HTR-8/SVneo (cell line): Measurements from ENCODE around the gene TASOR.
"Not testable (repeated sequence)": the region's sequence is repeated elsewhere in the genome, so short reads cannot be mapped to it uniquely, and the experiment has no call there.

ENCODE experiments used
- DNase-seq: peaks from one replicate; pipeline ENCODE4 v3.0.0; 2011; ENCODE audit warnings: low spot score, mixed read lengths; ENCODE audit not compliant: insufficient read length
- FAIRE-seq: peaks from 2 replicates; lab custom pipeline; 2011; peaks lifted over from hg19 to GRCh38; lab: Jason Lieb, UNC

The TASOR gene, protein sequence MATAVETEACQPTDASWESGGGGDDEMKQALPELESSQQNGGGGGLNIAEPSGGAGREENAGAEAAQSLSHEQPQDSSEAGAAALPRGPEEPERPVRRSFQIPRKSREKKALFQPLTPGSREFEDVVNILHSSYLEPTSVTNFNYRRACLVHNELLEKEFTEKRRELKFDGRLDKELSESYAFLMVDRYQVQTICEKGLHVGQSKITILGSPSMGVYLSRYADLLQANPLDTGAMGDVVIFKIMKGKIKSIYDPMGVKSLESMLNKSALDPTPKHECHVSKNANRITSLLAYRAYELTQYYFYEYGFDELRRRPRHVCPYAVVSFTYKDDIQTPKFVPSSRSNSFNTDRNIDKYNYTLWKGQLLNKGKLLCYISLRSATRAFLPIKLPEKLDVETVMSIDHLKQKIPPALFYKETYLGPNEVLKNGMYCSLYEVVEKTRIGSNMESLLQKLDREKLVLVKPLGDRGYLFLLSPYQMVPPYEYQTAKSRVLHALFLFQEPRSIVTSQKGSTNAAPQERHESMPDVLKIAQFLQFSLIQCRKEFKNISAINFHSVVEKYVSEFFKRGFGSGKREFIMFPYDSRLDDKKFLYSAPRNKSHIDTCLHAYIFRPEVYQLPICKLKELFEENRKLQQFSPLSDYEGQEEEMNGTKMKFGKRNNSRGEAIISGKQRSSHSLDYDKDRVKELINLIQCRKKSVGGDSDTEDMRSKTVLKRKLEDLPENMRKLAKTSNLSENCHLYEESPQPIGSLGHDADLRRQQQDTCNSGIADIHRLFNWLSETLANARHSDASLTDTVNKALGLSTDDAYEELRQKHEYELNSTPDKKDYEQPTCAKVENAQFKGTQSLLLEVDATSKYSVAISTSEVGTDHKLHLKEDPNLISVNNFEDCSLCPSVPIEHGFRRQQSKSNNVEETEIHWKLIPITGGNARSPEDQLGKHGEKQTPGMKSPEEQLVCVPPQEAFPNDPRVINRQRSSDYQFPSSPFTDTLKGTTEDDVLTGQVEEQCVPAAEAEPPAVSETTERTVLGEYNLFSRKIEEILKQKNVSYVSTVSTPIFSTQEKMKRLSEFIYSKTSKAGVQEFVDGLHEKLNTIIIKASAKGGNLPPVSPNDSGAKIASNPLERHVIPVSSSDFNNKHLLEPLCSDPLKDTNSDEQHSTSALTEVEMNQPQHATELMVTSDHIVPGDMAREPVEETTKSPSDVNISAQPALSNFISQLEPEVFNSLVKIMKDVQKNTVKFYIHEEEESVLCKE (N-terminal part only)

DNA sequence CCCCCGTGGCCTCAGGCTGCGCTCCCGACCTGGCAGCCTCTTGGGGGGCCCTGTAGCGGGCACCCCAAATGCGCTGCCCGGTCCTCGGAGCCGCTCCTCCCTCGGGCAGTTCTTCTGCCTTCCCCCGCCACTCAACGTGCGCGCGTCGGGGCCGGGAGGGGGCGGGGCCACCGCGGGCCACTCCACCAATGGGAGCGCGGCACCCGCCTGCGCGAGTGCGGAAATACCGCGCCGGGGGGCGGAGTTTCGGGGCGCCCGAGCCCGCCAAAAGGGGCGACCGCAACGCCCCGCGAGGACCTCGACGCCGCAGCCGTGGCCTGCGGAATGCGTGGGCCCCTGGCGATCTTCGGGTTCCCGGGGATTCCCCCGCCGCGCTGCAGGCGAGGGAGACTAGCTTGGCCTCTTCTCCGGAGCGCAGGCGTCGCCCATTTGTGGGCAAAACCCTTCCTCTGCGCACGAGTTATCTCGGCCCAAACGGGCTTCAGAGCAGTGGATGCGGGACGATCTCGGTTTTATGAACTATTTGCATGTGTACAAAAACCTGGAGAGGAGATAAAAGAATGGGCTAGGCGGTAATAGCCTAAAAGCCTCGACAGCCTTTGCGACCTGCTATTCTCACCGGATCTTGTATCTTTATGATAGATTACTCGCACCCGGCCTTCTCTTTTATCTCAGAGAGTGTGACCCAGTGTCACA is at the start of gene TASOR:
TASOR (minus strand) TSS at position 144 of the 696 bp plus-strand sequence. CDS start 259 bp downstream, outside the sequence.
- DNase-seq (peak; percentile 78), FAIRE-seq (no peak)

DNA sequence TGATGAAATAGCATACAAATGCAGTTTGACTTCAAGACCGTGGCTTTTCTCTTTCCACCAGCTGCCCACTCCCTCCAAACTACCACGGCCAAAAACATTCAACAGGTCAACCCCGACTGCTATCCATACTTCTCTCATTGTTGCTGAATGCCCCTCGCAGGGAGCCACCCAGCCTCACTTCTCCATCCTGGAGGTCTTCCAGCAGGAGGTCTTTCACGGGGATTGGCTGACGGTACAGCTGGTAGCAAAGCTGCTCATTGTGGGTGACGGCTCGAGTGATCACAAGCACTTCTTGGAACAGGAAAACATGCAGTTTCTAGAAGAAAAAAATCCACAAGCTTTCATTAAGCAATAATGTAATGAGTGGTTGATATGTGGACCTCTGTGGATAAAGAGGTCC is 49.0 kb upstream of the TASOR start:
- no peak for FAIRE-seq

DNA sequence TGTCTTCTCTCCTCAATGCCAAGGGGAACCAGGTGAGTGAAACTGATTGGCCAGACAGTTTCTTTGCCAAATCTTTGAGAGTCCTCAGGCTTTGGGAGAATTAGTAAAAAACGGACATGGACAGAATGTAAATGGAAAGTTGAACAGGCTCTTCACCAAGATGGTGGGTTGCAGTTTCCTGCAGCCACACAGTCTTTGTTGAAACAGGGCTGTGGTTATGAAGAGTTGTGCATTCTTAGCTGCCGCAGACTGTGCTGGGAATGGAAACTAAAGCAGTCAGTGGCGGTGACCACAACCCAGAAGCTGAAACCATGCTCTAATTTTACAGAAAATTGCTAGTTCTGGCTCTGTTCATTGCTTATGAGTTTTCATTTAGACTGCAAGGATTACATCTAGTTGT is 42.1 kb upstream of the TASOR start:
- FAIRE-seq (no peak), DNase-seq (no peak)

More for the DNA sequence above, 49.0 kb upstream of the TASOR start:
- no peak for DNase-seq

DNA sequence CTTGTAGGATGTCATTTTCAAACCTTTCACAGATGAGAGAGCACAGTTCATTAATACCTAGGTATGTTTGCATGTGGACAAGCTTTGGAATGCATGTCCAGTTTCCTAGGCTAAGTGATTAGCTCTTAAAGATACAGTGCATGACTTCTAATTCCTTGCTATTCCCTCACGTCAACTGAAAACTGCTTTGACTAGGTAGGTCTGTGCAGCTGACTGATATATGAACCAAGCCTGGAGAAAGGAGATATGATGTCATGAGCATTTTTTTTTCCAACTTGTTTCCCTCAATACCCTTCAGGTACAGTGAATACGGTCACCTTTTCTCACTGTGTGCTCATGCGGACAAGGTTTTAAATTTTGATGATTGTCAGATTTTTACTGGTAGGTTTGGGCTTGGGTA is 41.6 kb upstream of the TASOR start:
- DNase-seq (no peak), FAIRE-seq (no peak)

DNA sequence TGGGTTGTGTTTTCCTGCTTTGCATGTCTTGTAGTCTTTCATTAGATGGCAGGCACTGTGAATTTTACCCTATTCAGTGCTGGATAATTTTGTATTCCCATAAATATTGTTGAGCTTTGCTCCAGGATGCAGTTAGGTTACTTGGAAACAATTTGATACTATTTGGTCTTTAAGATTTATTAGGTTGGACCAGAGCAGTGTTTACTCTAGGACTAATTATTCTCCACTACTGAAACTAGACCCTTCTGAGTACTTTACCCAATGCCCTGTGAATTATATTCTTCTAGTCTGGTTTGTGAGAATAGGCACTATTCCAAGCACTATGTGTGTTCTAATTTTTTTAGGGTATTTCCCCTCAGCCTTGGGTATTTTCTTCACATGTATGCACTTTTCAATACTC is 37.8 kb upstream of the TASOR start:
- DNase-seq (no peak), FAIRE-seq (no peak)

DNA sequence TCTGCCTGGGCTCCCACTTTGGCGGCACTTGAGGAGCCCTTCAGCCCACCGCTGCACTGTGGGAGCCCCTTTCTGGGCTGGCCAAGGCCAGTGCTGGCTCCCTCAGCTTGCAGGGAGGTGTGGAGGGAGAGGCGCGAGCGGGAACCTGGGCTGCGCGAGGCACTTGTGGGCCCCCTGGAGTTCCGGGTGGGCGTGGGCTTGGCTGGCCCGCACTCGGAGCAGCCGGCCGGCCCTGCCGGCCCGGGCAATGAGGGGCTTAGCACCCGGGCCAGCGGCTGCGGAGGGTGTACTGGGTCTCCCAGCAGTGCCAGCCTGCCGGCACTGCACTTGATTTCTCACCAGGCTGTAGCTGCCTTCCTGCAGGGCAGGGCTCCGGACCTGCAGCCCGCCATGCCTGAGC is 35.7 kb upstream of the TASOR start:
- not testable (repeated sequence) for FAIRE-seq, DNase-seq

DNA sequence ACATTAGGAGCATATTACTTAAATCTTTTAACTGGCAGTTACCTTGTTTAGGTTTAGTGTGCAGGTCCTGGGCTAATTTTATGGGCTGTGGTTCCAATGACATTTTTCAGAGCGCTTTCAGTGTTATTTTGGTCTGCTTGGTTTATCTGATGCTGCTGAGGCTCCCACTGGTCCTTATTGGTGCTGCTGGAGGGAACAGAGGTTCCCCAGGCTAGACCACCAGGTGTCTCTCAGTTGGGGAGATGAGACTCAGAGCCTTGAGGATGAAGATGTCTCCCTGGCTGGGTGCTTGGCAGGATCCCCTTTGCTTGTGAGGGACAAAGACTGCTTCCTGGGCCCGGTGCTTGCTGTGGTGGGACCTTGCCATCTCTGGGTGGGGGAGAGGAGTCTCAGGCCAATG is 28.3 kb upstream of the TASOR start:
- no peak for FAIRE-seq
- no peak for DNase-seq

DNA sequence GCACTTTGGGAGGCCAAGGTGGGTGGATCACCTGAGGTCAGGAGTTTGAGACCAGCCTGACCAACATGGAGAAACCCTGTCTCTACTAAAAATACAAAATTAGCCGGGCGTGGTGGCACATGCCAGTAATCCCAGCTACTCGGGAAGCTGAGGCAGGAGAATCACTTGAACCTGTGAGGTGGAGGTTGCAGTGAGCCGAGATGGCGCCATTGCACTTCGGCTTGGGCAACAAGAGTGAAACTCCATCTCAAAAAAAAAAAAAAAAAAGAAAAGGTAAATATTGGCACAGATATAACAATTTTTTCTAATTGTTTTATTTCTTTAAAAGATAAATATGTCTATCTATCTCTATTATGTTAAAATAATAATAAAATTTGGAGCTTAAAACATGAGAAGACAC is 24.3 kb upstream of the TASOR start:
- not testable (repeated sequence) for FAIRE-seq, DNase-seq

DNA sequence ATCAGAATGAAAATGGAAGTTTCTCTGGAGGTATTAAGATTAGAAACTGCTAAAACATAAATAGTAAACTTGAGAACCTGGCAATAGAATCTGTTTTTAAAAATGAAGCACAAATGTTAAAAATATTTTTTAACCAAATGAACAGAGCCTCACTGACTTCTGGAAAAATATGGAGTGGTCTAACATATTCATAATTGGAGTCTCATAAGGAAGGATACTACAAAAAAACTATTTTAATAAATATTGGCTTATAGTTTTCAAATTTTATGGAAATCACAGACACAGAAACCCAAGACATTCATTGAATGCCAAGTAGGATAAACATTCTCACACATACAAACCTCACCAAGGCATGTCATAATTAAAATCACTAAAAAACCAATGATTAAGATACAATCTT is 23.6 kb upstream of the TASOR start:
- FAIRE-seq = no peak
- no peak for DNase-seq

DNA sequence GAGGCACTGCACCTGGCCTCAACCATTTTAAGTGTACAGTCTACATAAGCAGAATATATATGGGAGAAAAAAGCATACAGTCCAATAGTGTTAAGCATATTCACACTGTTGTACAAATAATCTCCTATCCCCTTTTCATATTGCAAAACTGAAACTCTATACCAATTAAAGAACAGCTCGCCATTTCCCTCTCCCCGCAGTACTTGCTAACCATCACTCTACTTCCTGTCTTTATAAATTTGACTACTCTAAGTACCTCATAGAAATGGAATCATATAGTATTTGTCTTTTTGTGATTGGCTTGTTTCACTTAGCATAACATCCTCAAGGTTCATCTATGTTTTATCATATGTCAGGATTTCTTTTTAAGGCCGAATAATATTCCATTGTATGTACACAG is 21.6 kb upstream of the TASOR start:
- no peak for DNase-seq
- no peak for FAIRE-seq

DNA sequence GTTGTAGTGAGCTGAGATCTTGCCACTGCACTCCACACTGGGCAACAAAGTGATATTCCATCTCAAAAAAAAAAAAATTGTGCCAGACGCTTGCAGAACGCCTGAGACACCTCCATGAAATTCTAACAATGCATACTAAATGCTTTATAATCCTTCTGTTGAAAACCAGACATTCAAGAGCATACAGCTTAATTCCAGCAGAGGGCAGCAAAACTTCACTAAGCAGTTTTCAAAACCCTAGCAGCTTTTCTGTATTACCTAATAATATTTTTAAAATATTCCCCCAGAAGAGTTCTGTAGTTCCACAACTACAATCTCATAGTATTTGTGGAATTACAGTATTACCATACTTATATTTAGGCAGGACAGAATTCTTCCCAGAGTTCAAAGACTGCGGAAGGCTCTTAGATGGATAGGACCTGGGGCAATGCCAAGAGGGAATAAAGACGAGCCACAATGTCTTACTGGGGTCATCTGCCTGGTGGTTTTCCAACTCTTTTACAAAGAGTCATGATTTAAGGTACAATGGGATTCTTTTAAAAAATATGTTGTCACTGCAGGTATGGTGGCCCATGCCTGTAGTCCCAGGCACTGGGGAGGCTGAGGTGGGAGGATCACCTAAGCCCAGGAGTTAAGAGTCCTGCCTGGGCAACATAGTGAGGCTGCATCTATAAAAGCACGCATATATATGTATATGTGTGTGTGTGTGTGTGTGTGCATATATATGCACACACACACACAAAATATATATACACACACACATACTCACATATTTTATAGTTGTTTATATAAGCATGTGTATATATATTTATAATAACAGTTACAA is 19.6 kb upstream of the TASOR start:
- FAIRE-seq (no peak), DNase-seq (peak; percentile 52)

DNA sequence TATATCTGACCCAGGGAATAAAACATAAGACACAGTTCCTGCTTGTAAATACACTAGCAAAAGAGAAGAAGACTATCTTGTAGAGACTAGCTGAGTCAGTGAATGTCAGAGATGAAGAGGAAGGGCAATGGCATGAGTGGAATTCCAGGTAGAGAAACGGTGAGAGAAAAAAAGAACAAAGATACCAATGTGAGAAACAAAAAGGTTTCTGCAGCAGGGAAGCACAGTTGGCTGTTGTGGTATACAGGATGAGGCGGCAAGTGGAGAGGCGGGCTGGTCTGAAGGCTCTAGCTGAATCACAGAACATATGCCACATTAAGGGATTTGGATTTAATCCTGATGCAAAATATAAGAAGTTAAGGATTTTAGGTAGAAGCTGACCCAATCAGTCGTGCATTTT is 17.1 kb upstream of the TASOR start:
- no peak for DNase-seq
- FAIRE-seq = no peak

DNA sequence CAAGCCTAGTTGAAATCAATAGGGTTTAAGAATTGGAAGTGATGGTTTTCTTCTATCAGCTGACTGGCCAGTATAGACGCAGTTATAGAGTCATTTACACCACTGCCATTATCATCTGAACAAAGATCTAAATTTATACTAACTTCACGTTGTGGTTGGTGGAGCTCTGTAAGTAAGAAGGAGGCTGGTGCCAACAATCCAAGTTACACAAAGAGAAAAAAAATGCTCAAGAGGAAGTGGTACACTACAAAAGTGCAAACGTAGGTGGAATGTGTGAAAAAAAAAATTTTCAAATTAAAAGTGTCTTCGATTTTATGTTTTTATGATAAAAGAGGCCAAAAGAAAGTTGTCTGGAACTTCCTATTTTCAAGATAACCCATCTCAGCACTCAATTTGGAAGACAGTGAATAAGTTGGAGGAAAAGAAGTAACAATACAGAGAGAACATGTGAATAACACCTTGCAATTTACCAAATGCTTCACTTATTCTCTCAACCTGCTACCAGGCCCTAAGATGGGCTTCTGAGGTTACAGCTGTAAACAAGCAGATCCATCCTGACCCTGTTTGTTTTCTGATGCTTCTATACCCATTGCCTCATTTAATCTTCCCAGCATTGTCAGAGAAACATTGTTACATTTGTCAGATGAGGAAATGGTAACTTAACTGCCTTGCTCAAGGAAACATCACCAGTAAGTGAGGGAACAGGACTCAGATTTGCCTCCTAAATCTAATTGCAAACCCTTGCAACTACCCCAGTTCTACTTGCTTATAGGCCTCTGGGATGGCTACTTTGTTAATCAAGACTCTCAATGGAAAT is 12.0 kb upstream of the TASOR start:
- DNase-seq (no peak), FAIRE-seq (no peak)

DNA sequence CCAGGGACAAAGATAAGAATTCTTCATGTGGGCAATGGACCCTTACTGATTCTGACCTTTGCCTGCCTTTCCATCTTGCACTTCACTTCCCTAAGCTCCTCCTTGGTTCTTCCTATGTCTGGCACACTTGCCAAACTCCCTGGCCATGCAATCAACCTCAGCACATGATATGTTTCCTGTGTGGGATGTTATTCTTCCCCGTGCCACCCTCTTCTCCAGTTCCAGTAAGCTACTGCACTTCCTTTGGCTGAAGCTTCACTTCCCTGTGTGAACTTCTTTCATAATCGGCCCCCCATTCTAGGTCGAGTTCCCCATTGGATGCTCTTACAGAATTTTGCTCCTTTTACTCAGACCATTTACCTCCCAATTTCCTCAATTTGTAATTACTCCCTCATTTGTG is 10.7 kb upstream of the TASOR start:
- FAIRE-seq (no peak), DNase-seq (no peak)

DNA sequence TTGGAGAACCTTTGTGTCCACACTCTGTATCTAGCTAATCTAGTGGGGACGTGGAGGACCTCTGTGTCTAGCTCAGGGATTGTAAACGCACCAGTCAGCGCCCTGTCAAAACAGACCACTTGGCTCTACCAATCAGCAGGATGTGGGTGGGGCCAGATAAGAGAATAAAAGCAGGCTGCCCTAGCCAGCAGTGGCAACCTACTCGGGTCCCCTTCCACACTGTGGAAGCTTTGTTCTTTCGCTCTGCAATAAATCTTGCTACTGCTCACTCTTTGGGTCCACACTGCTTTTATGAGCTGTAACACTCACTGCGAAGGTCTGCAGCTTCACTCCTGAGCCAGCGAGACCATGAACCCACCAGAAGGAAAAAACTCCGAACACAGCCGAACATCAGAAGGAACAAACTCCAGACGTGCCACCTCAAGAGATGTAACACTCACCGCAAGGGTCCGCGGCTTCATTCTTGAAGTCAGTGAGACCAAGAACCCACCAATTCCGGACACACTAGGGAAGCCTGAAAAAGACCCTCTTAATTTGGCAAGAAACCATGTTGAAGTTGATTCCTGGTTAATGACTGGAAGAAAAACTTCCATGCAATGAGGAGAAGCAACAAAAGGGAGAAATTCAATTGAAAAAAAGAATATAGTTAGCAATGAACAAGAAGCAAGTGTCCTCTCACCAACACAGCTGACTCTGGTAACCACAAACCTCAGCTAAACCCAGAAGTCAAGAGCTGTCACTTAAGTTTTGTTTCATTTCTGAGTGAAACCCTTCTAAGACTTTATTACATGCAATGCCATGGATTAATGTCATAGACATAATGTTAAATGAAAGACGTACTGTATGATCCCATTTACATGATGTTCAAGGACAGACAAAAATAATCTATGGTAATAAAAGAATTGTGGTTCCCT is 9.7 kb upstream of the TASOR start:
- not testable (repeated sequence) for DNase-seq

DNA sequence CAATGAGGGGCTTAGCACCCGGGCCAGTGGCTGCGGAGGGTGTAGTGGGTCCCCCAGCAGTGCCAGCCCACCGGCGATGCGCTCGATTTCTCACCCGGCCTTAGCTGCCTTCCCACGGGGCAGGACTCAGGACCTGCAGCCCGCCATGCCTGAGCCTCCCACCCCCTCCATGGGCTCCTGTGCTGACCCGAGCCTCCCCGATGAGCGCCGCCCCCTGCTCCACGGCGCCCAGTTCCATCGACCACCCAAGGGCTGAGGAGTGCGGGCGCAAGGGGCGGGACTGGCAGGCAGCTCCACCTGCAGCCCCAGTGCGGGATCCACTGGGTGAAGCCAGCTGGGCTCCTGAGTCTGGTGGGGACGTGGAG is 8.9 kb upstream of the TASOR start:
- not testable (repeated sequence) for FAIRE-seq, DNase-seq

More for the DNA sequence above, 9.7 kb upstream of the TASOR start:
- FAIRE-seq = not testable (repeated sequence)
